Pancreas (tissue), 10 donors: ENCODE measurements around the gene SH3RF3. TPM values are rescaled to one million over a fixed set of nuclear protein-coding genes. Genes with fewer than 3 reads are reported as not detected.

Source experiments
- ATAC-seq, 4 donors: fragments of 200-7000 bp; cut with Tn5 transposase; one replicate each; pipeline versions ENCODE4 v1.8.0 to v1.9.1; 2020; ENCODE audit warnings: mild to moderate bottlenecking in 4 of 4, moderate library complexity in 4 of 4
- DNase-seq, 6 donors: peaks; one replicate each; pipeline ENCODE4 v3.0.0-alpha.2; 2020
- FAIRE-seq: peaks from 2 replicates; lab custom pipeline; 2012; peaks lifted over from hg19 to GRCh38; lab: Jason Lieb, UNC
- H3K27ac ChIP-seq, 4 donors: fragments of 200-600 bp; sonication (generic); 1 replicate in 3 of 4; 2 replicates in 1 of 4; pipeline versions ENCODE4 v1.5.0 to v1.8.0; 2020
- H3K27me3 ChIP-seq, 4 donors: fragments of 200-600 bp; one replicate each; pipeline ENCODE4 v1.8.0; 2021
- H3K36me3 ChIP-seq, 3 donors: fragments of 200-600 bp; sonication (generic) in 1 of 3; one replicate each; pipeline versions ENCODE4 v1.5.0 to v1.8.0; 2020 to 2021
- H3K4me1 ChIP-seq, 3 donors: fragments of 200-600 bp; one replicate each; pipeline ENCODE4 v1.8.0; 2021
- H3K4me3 ChIP-seq, 4 donors: fragments of 200-600 bp; sonication (generic) in 2 of 4; one replicate each; pipeline versions ENCODE4 v1.5.0 to v1.8.0; 2020 to 2021
- H3K9me3 ChIP-seq, 4 donors: fragments of 200-600 bp; one replicate each; pipeline ENCODE4 v1.8.0; 2021
- CTCF ChIP-seq, 4 donors: fragments of 200-600 bp; sonication (generic) in 3 of 4; IDR thresholded peaks; one replicate each; pipeline versions ENCODE4 v1.5.0 to v1.8.0; 2021; ENCODE audit warnings: antibody characterized with exemption in 4 of 4
- WGBS, 2 donors: extraction: QIAGEN DNeasy Blood & Tissue Kit; methylation state at CpG; one replicate each; pipeline ENCODE4 v1.1.7; 2013; 5-methylcytosine and 5-hydroxymethylcytosine counted together
- intact Hi-C, 3 donors: fragments of 100-400 bp; cut with DNase I; formaldehyde crosslinking; loops; one replicate each; pipeline versions ENCODE4 v1.11.1 to v1.14.2; 2022
- polyA plus RNA-seq, 2 donors: library from polyadenylated mRNA; stranded (reverse); fragments of 200-250 nt; gene quantifications; one replicate each; pipeline ENCODE4 v1.2.3, GENCODE V29; 2013
- total RNA-seq, 6 donors: library from RNA; stranded (reverse); fragmentation: NEBNext Ultra II Directional in 4 of 6; extraction: Animal tissue kit (Norgen Biotek cat#: 25700) in 4 of 6; gene quantifications; one replicate each; pipeline versions ENCODE4 v1.2.1 to v1.2.4, GENCODE V29; 2021 to 2023
- donor health status: healthy with polysubstance abuse.
- donor health status: DM: no; HTN: no; CAD: no; lungs with moderate emphysema.
- donor health status: DM: no; HTN: no; CAD: no.
- donor health status: control.
- donor health status: control.
- donor health status: Bipolar disorder and iron deficiency.
- donor health status: DM: yes; HTN: yes; CAD: no.
- donor health status: DM: no; HTN: no; CAD: no.
- donor health status: DM: no; HTN: no; CAD: no.
- donor health status: DM: yes; HTN: yes; CAD: no.

The SH3RF3 gene
- total and polyA plus RNA-seq, 8 donors: 1.1 to 3.5 (median 1.8) TPM

DNA sequence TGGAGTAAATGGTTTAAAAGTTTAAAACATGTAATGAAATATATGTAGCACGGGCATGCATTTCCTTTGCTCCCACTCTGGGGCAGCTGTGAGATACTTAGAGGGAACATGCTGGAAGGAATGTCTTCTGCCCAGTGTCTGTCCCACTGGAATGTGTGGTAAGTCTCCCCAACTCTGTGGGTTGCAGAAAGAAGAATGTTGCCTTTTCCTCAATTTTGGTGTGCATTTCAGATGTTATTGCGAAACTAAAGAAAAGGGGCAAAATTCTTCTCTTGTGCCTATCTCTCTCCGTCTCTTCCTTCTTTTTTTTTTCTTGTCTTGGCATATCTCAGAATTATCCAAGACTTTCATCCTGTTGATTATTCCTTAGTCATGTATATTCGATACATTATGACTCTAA is 201.1 kb downstream of the SH3RF3 start:
- no peak for DNase-seq
- WGBS, 2 donors: 89 to 90% methylated on average over 4 of the region's 4 CpGs

DNA sequence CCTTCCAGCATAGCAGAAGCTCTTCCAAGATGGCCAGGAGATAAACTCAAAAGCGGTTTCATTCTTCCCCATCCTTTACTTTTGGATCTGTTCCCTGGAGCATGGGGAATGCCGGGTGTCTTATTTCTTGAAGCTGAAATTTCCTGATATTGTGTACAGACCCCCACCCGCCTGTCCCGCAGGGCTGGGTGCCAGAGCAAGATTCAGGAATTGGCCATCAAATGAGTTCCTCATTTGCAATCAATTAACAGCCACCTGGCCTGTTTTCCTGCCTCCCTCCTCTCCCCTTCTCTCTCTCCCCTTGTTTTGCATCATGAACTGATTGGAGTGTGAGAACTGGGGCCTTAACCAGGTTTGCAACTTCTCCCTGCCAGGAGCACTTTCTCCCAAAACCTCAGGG is 202.1 kb downstream of the SH3RF3 start:
- intact Hi-C loops: no loop called here
- Histone ChIP-seq H3K4me1 (no peaks in the 10 kb centered on the region), H3K9me3 (no peaks in the 10 kb centered on the region), H3K36me3 (no peaks in the 10 kb centered on the region), H3K4me3 (no peak overlapping the region), H3K27ac (no peak overlapping the region), H3K27me3 (no peaks in the 10 kb centered on the region)
- no peak for TF ChIP-seq CTCF (IDR thresholded peaks at IDR 0.05)
- ATAC-seq: no peak
- no peak for FAIRE-seq
- 48 to 49% methylated on average over 4 of the region's 4 CpGs for WGBS, 2 donors
- no peak for DNase-seq

More for the DNA sequence above, 201.1 kb downstream of the SH3RF3 start:
- Histone ChIP-seq H3K27ac (no peak overlapping the region), H3K27me3 (no peaks in the 10 kb centered on the region), H3K36me3 (no peaks in the 10 kb centered on the region), H3K9me3 (no peaks in the 10 kb centered on the region), H3K4me3 (no peak overlapping the region), H3K4me1 (no peaks in the 10 kb centered on the region)
- ATAC-seq (no peak), FAIRE-seq (no peak)
- no peak for TF ChIP-seq CTCF (IDR thresholded peaks at IDR 0.05)
- intact Hi-C loops: no loop called here

DNA sequence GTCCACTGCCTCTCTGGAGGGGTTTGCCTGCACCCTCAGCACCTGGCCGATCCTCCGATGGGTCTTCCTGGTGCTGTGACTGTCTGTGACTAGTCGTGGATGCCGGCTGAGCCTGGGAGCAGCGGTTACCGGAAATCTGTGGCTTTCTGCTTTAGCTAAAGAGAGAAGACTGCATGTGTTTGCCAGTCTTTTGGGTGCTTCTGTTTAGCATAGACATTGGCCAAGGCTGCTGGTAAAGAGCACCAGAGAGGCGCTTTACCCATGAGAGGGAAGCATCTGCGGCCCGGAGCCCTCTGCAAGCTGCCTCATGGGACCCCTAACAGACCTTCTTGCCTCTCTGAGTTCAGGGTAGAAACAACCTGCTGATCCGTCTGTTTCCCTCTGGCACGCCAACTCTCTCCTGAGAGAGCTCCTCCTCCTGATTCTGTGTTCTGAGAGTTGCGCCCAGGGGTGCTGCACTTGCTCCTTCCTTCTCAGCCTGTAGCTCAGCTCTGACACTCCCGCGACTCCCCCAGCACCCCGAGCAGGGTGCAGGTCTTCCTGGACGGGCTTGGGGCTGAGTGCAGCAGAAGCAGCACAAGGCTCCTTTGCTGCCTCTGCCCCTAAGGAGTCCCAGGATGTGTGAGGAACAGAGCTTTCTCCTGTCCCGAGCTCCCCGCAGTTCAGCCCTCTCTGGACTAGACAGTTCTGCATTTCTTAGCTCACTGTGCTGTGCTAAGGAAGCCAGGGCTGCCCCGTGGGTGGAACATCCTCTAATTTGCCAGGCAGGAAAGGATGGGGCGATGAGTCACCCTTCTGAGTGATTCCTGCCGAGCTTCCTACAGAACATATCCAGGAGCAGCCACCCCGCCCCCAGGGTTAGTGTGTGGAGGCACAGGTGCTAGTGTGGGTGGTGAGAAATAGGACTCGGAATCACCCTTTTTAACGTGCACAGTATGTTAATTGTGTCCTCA is 203.2 kb downstream of the SH3RF3 start:
- Histone ChIP-seq H3K27ac (no peak overlapping the region), H3K4me3 (no peak overlapping the region), H3K4me1 (no peaks in the 10 kb centered on the region), H3K9me3 (no peaks in the 10 kb centered on the region), H3K27me3 (no peaks in the 10 kb centered on the region), H3K36me3 (no peaks in the 10 kb centered on the region)
- TF ChIP-seq CTCF (IDR thresholded peaks at IDR 0.05): no peak
- DNase-seq: peak in 2 of 6 donors; percentile 13 to 34
- peak in 3 of 4 donors; percentile 50 to 85 (median 81) for ATAC-seq
- FAIRE-seq: no peak
- WGBS, 2 donors: 65 to 66% methylated on average over 24 of the region's 24 CpGs
- intact Hi-C loops: no loop called here

DNA sequence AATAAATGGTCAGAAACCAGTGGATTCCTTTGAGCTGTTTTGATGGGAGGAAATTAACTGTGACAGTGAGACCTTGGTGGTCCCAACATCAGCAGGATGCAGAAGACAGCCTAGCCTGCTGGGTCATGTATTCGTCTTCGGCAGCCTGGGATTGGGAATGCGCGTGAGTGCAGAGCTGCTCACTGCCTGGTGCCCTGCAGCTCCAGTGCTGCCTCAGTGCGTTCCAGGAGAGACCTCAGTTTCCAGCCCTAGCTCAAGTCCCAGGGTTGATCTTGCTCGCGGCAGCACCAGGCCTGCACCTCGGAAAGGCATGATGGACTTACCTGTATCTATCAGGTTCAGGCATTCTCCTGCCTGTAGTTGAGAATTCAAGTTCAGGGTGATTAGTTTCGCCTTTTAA is 203.9 kb downstream of the SH3RF3 start:
- FAIRE-seq (no peak), ATAC-seq (no peak), DNase-seq (no peak)
- intact Hi-C loops: no loop called here
- no peak overlapping the region for H3K4me3 ChIP-seq
- 85 to 92% methylated on average over 9 of the region's 9 CpGs for WGBS, 2 donors
- no peaks in the 10 kb centered on the region for H3K9me3 ChIP-seq
- no peaks in the 10 kb centered on the region for H3K36me3 ChIP-seq
- no peak for TF ChIP-seq CTCF (IDR thresholded peaks at IDR 0.05)
- no peak overlapping the region for H3K27ac ChIP-seq
- H3K4me1 ChIP-seq: no peaks in the 10 kb centered on the region
- no peaks in the 10 kb centered on the region for H3K27me3 ChIP-seq
